Amniotic epithelial cell (primary cell): ENCODE results near the gene SMG1.

ENCODE experiments used
- DNase-seq: peaks from one replicate; pipeline ENCODE4 v3.0.0-alpha.2; 2010; ENCODE audit warnings: low read depth

Gene SMG1

GRCh38 chr16:18852647-18853046, 73.6 kb downstream of the SMG1 start:
- DNase-seq, result peak; percentile 13

GRCh38 chr16:18846416-18846815, 79.8 kb downstream of the SMG1 start:
- no peak for DNase-seq

GRCh38 chr16:18842565-18842964, 83.6 kb downstream of the SMG1 start:
- no peak for DNase-seq

- no peak for DNase-seq
Measured at GRCh38 chr16:18841833-18842525, 84.2 kb downstream of the SMG1 start.

- DNase-seq, result peak; percentile 73
Measured at GRCh38 chr16:18839555-18839954, 86.7 kb downstream of the SMG1 start.

- DNase-seq, result no peak
Measured at GRCh38 chr16:18836702-18837101, 89.5 kb downstream of the SMG1 start.

- peak; percentile 10 for DNase-seq
Measured at GRCh38 chr16:18834864-18835263, 91.3 kb downstream of the SMG1 start.

GRCh38 chr16:18833707-18834505, 92.3 kb downstream of the SMG1 start:
- no peak for DNase-seq

GRCh38 chr16:18832613-18833012, 93.6 kb downstream of the SMG1 start:
- DNase-seq, result no peak

GRCh38 chr16:18832006-18832405, 94.2 kb downstream of the SMG1 start:
- DNase-seq, result no peak

- no peak for DNase-seq
Measured at GRCh38 chr16:18829251-18829650, 97.0 kb downstream of the SMG1 start.

GRCh38 chr16:18827890-18828289, 98.3 kb downstream of the SMG1 start:
- DNase-seq, result no peak

- no peak for DNase-seq
Measured at GRCh38 chr16:18816286-18816685, 109.9 kb downstream of the SMG1 start.

- no peak for DNase-seq
Measured at GRCh38 chr16:18811925-18812324, 114.3 kb downstream of the SMG1 start.

- DNase-seq, result no peak
Measured at GRCh38 chr16:18809165-18809564, 117.0 kb downstream of the SMG1 start.

- DNase-seq, result no peak
Measured at GRCh38 chr16:18805257-18805773, 120.9 kb downstream of the SMG1 start.

GRCh38 chr16:18804540-18804939, 121.7 kb downstream of the SMG1 start:
- no peak for DNase-seq

GRCh38 chr16:18803569-18804462, 122.4 kb downstream of the SMG1 start:
- DNase-seq, result peak; percentile 71

GRCh38 chr16:18802767-18803343, 123.4 kb downstream of the SMG1 start:
- DNase-seq, result no peak

GRCh38 chr16:18801145-18801972, 124.8 kb downstream of the SMG1 start, which contains the start of gene ARL6IP1:
Gene ARL6IP1, minus strand, starts transcription at chr16:18801549. Its CDS starts 83 bp downstream, at chr16:18801466.
- DNase-seq, result peak; percentile 99

GRCh38 chr16:18800775-18801144, 125.4 kb downstream of the SMG1 start:
- DNase-seq, result no peak
